ENCODE measurements around the gene MCEMP1.

The MCEMP1 gene

GRCh38 chr19:7670790-7671189 is 6.1 kb upstream of the MCEMP1 start:
- DNase-seq (ENCODE audit: low read depth): no peak

- DNase-seq (ENCODE audit: low read depth): no peak
Observed at GRCh38 chr19:7672522-7672921, 4.4 kb upstream of the MCEMP1 start.

DNA sequence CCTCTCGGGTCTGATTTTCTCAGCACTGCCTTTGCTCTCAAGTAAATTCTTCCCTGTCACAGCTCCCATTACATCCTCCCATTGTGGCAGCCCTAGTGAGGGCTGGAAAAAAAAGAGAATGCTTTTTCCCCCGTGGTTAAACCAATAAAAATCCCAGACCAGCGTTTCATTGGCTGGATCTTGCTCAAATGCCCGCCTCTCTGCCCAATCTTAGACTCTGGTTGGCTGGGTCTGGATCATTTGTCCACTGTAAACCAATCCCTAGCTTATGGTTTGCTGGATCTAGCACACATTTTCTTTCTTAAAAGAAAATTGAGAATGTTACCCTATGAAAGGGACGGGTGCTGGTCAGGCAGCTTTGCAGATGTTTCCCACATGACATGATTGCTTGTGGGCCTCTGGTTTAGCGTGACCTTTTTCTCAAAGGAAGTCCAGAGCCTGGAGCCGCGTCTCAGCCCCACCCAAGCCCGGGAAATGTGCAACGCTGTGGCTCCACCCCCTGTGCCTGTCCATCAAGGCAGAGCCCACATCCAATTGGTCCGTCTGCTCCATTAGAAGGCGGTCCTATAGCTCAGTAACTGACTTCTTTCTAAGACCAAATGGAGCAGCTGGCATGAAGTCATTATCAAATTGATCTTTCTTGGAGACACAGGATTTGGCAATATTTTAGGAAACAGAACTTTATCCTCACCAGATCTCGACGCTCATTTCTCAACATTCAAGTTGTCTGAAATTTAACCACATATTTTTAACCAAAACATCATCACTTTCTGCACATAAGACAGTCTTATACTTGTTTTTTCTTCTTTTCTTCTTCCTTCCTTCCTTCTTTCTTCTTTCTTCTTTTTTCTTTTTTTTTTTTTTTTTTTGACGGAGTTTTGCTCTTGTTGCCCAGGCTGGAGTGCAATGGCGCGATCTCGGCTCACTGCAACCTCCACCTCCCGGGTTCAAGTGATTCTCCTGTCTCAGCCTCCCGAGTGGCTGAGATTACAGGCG is 2.6 kb upstream of the MCEMP1 start:
- no peak for DNase-seq (ENCODE audit: low read depth)

DNA sequence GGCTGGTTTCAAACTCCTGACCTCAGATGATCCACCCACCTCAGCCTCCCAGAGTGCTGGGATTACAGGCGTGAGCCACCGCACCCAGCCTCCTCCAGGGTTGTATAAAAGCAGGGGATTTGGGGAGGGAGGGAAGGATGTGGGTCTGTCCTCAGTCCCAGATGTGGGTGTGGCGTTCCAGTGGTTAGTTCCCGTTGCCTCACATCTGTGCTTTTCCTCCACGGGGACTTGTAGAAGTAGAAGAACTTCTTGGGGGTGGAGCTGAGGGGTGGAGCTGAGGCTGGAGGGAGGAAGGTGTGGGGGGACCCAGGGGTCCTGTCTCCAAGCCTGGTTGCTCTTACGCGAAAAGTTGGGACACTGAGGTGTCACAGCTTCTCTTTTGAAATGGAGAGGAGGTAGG is 514 bp upstream of the MCEMP1 start:
- DNase-seq (ENCODE audit: low read depth): no peak

- no peak for DNase-seq (ENCODE audit: low read depth)
Observed at GRCh38 chr19:7677669-7678311, 900 bp downstream of the MCEMP1 start.

GRCh38 chr19:7678971-7679751 is 2.3 kb downstream of the MCEMP1 start:
- no peak for DNase-seq (ENCODE audit: low read depth)

- no peak for DNase-seq (ENCODE audit: low read depth)
Observed at GRCh38 chr19:7679771-7680605, 3.1 kb downstream of the MCEMP1 start.

DNA sequence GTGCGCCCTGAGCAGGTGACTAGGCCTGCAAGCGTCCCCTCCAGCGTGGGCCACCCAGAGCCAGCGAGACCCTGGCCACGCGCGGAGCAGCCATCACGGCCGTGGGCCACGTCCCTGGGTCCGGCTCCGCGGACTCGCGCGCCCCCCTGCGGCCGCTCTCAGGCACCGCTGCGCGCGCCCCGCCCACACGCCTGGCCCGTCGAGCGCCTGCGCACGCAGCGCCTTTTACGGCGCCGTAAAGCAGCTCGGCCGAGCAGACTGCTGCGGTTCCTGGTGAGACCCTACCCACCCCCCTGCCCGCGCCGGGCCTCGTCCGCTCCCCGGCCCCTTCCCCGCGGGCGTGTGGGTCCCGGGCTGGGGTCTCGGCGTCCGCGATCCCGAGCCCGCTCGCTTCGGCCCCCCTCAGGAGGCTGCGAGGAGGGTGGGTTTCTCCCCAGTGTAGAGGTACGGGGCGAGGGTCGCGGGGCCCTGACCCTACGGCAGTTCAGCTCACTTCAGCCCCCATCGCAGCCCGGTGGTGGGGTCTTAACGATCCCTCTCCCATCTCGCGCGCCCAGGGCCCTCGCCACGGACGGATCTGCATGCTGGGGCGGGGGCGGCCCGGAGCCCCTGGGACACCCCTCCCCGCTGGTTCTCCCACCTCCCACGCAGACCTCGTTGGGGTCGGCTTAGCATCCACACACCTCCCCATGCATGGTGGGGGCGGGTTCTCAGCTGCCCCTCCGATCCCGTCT is 3.9 kb downstream of the MCEMP1 start, which contains the start of gene TRAPPC5:
TSS of gene TRAPPC5 (plus strand) at position 228 of the 734 bp plus-strand sequence. CDS start 1,421 bp downstream, outside the sequence.
- DNase-seq (ENCODE audit: low read depth): no peak

GRCh38 chr19:7681340-7682174 is 4.7 kb downstream of the MCEMP1 start:
- DNase-seq (ENCODE audit: low read depth): no peak

DNA sequence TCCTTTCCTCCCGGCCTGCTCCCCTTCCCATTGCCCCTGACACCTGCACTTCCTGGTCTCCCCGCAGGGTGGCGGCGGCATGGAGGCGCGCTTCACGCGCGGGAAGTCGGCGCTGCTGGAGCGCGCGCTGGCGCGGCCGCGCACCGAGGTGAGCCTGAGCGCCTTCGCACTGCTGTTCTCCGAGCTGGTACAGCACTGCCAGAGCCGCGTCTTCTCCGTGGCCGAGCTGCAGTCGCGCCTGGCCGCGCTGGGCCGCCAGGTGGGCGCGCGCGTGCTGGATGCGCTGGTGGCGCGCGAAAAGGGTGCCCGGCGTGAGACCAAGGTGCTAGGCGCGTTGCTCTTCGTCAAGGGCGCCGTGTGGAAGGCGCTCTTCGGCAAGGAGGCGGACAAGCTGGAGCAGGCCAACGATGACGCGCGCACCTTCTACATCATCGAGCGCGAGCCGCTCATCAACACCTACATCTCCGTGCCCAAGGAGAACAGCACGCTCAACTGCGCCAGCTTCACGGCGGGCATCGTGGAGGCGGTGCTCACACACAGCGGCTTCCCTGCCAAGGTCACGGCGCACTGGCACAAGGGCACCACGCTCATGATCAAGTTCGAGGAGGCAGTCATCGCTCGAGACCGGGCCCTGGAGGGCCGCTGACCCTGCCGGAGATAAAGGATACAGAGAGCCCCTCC is 5.4 kb downstream of the MCEMP1 start:
- no peak for DNase-seq (ENCODE audit: low read depth)

DNA sequence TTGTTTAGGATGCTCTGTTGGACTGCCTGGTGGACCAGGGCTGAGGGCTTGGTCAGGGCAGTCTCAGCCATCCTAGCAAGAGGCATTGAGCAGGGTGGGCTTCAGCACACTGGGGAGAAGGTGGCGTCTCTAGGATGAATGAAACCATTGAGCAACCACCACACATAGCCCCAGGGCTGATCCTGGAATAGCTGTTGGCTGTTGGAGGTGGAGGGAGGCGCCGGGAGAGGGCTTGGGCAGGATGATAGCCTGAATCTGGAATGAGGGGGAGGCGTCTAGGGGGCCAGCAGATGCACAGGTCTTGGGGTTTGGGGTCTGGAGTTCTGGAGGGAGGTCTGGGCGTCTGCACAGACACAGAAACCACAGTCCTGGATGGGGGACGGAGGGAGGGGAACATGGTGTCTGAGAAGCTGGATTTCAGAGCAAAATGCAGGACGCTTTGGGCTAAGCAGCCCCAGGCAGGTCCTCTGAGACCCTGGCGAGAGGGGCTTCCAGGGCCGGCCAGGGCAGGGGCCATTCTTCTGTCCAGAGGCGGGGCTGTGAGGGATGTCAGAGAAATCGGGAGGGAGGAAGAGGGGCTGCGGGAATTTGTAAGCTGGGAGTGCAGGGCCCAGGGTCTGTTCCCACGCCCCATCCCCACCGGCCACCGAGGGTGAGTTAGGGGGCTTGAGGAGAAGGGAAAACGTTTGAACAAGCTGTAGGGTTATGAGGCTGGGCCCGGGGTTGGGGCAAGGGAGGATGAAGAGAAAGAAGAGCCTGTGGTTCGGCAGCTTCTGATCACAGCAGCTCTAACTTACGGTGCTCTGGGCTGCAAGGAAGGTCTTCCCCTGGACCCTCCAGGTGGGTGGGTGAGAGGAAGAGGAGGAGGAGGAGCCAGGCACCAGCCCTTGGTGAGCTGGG is 8.9 kb downstream of the MCEMP1 start:
- no peak for DNase-seq (ENCODE audit: low read depth)

DNA sequence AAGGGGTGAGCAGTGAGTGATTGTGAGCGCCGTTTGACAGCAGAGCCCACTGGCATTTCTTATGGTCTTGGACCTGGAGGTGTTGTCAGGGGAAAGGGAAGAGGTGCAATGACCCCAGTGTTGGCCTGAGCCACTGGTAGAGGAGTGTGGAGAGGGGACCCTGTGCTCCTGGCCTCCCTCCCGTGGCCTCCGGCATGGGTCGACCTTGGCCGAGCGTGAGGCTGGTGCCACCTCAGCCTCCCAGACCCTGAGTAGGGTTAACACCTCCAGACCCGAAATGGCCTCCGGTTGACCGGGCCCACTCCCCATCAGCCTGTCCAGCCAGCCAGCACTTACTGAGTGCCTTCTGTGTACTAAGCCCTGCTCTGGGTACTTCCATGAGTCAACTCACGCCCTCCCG is 10.3 kb downstream of the MCEMP1 start:
- no peak for DNase-seq (ENCODE audit: low read depth)

DNA sequence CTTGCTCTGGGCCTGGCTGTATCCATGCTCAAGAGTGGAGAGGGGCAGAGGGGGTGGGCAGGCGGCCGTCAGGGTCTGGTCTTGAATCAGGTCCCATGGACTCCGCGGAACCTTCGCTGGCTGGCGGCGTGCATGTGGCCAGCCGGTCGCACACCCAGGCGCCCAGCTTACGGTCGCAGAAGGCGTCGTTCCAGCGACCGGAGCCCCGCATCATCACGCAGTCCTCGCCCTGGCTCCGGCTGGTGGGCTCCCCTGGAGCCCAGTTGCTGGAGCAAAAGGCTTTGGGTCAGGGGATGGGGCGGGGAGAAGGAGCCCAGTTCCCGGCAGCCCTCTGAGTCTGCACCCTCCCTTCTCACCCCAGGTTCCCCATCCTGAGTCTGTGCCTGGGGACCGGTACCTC is 12.3 kb downstream of the MCEMP1 start:
- no peak for DNase-seq (ENCODE audit: low read depth)

GRCh38 chr19:7690779-7691258 is 13.9 kb downstream of the MCEMP1 start:
- DNase-seq (ENCODE audit: low read depth): no peak

DNA sequence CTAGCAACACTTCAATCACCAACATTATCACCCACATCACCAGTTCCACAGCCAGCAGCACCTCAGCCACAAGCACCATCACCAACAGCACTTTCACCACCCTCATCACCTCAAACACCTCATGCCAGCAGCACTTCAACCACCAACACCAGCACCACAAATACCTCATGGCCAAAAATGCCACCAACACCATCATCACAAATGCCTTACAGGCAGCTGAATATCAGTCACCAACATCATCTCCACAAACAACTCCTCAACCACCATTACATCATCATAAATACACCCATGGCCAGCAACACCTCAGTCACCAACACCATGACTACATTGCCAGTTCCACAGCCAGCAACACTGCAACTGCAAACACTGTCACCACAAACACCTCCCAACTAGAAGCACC is 14.6 kb downstream of the MCEMP1 start:
- DNase-seq (ENCODE audit: low read depth): no peak

DNA sequence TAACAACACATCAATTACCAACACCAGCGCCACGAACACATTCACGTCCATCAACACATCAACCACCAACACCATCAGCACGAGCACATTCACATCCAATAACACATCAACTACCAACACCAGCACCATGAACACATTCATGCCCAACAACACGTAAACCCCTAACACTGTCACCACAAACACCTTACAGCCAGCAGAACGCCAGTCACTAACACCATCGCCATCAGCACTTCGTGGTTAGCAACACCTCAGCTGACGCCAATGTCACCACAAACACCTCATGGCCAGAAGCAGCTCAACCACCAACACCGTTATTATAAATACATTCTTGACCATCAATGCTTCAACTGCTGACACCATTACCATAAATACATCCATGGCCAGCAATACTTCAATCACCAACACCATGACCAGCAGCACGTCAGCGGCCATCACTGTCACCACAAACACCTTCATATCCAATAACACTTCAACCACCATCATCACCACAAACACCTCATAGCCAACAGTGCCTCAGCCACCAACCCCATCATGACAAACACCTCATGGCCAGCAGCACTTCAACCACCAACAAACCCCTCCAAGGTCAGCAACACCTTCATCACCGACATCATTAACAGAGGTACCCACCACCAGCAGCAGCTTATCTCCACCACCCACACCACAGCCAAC is 15.7 kb downstream of the MCEMP1 start:
- no peak for DNase-seq (ENCODE audit: low read depth)

GRCh38 chr19:7694499-7694898 is 17.6 kb downstream of the MCEMP1 start:
- DNase-seq (ENCODE audit: low read depth): no peak

All from non-pigmented ciliary epithelial cell (primary cell).